Measurements from ENCODE around the gene TUB. TPM values are rescaled to one million over a fixed set of nuclear protein-coding genes. Genes with fewer than 3 reads are reported as not detected.

The TUB gene
- total RNA-seq, 1 donor, result 19.2 TPM

DNA sequence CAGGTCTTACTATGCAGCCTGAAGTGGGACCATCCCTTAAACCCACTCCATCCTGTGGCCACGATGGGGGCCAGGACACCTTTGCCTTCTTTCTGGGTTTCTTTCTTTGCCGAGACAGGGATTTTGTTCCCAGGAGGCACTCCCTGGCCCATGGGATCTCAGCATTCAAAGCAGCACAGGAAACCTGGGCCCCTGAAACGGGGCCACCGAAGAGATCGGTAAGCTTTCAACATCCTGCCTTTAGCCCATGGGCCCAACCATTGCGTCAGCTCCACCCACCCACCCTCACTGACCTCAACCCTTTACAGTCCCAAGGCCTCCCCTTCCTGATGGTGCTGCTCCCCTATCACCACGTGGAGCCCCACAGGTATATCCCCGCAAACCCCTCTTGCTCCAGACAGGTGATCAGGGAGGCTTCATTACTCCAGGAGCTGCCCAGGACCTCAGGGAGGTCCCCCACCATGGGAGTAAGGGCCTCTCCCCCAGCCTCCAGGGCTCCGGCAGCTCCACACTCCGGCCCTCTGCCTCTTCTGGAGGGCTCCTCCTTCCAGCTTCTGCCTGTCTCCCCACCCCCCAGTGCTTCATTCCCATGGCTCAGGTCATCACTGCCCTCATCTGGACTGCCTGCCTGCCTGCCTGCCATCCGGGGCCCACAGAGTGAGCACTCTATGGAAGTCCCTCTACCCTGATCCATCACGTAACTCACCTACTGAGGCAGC is 42.0 kb upstream of the TUB start:
- TF ChIP-seq, protein P1, sequence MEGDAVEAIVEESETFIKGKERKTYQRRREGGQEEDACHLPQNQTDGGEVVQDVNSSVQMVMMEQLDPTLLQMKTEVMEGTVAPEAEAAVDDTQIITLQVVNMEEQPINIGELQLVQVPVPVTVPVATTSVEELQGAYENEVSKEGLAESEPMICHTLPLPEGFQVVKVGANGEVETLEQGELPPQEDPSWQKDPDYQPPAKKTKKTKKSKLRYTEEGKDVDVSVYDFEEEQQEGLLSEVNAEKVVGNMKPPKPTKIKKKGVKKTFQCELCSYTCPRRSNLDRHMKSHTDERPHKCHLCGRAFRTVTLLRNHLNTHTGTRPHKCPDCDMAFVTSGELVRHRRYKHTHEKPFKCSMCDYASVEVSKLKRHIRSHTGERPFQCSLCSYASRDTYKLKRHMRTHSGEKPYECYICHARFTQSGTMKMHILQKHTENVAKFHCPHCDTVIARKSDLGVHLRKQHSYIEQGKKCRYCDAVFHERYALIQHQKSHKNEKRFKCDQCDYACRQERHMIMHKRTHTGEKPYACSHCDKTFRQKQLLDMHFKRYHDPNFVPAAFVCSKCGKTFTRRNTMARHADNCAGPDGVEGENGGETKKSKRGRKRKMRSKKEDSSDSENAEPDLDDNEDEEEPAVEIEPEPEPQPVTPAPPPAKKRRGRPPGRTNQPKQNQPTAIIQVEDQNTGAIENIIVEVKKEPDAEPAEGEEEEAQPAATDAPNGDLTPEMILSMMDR (IDR thresholded peaks at IDR 0.05; ENCODE audit: insufficient read depth, low read length), result no peak
- DNase-seq (ENCODE audit: low read depth), result no peak
- H3K4me3 ChIP-seq (ENCODE audit: low read depth, low read length), result no peak overlapping the region

DNA sequence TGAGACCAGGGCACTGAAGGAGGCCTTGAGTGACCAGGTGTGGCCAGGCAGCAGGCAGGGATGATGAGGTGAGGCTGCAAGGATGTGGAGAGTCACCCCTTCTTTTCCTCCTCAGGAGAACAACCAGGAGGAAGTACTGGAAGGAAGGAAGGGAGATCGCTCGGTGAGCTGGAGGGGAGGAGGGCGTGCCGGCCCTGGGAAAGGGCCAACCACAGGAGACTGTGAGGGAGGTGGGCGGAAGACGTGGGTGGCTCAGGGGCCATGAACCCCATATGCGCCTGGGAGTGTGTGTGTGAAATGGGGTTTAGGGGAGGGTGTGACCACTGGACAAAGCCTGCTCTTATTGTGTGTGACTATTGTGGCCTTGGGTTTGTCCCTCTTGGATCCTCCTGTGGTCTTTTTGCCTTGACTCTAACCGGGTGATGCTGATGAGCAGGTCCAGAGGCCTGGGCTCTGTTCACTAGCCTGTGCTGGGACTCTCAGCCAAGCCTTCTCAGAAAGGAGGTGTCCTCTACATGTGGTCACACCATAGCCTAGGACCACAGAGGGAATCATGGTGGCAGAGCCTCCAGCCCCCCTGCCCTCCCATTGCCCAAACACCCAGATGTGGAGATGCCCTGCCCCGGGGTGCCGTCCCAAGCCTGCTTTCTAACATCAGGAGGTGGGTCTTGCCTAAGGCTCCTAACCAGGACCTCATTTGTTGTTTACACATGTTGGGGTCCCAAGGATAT is 41.3 kb upstream of the TUB start:
- H3K4me3 ChIP-seq (ENCODE audit: low read depth, low read length), result no peak overlapping the region
- no peak for DNase-seq (ENCODE audit: low read depth)
- TF ChIP-seq, protein P1 (IDR thresholded peaks at IDR 0.05; ENCODE audit: insufficient read depth, low read length), result no peak

DNA sequence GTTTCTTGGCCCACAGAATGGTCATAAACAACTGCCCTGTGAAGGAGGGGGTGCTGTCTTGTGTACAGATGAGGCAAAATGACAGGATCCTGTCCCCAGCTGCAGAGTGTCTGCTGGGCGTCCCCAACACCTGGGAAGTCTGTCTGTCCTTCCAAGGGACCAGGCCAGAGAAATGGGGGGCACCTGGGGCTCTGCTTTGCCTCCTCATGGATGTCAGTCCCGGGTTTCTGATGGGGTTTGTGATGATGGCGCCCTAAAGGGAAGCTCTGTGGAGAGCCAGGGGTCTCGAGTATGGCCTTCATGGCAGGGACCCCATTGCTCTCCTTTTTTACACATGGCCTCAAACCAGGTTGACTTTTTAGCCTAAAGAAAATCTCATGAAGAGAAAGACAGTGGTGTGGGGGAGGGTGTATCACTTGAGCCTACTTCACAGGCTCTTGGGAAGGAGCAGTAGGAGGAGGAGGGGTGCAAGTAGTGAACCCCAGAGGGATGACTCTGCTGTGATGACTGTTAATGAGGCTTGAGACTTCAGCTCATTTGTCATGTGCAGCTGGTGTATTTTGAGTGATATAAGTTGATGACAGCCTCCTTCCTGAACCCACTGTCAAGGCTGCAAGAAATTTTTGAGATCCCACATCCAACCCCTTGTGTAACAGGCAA is 40.6 kb upstream of the TUB start:
- TF ChIP-seq, protein P1 (IDR thresholded peaks at IDR 0.05; ENCODE audit: insufficient read depth, low read length), result no peak
- DNase-seq (ENCODE audit: low read depth), result no peak
- no peak overlapping the region for H3K4me3 ChIP-seq (ENCODE audit: low read depth, low read length)

DNA sequence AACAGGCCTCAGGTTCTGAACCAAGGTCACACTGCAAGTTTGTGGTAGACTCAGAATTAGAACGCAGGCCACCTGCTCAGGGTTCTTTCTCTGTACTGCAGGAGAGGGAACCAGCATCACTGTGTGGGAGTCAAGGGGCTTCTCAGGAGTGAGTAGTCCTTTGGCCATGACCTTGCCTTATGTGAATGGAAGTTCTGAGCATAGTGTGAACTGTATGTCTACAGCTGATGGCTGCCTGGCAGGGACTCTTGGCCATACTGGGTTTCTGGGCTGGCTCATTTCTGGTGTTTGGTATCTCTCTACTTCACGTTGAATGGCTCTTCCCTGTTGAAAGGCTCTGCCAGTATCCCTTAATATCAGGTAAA is 40.1 kb upstream of the TUB start:
- H3K4me3 ChIP-seq (ENCODE audit: low read depth, low read length), result no peak overlapping the region
- no peak for DNase-seq (ENCODE audit: low read depth)
- TF ChIP-seq, protein P1 (IDR thresholded peaks at IDR 0.05; ENCODE audit: insufficient read depth, low read length), result no peak

DNA sequence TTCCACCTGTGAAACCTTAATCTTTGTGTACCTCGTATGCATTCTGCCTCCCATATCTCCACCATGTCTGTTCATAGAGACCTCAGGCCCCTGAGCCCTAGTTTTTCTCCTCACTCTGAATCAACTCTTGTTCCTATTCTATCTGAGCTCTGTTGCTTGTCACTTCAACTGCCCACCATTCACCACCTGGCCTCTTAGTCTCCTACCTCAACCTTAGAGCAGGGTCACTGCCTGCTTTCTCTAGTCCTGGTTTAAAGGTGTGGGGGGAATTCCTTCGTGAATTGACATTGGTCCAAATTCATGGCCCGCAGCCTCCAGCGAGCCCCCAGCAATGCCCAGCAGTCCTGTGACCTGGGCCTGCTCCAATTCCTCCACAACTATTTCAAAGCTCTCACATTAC is 39.4 kb upstream of the TUB start:
- no peak overlapping the region for H3K4me3 ChIP-seq (ENCODE audit: low read depth, low read length)
- DNase-seq (ENCODE audit: low read depth), result no peak
- TF ChIP-seq, protein P1 (IDR thresholded peaks at IDR 0.05; ENCODE audit: insufficient read depth, low read length), result no peak

DNA sequence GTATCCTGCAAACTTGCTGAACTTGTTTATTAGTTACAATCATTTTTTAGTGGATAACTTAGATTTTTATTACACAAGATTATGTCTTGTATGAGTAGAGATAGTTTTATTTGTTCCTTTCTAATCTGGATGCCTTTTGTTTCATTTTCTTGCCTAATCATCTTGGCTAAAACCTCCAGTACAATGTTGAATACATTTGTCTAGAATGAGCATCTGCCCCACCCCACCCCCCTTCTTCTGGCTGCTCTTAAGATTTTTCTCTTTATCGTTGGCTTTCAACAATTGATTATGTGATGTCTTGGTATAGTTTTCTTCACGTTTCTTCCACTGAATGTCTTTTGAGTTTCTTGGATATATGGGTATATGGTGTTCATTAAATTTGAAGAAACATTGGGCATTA is 37.3 kb upstream of the TUB start:
- TF ChIP-seq, protein P1 (IDR thresholded peaks at IDR 0.05; ENCODE audit: insufficient read depth, low read length), result no peak
- DNase-seq (ENCODE audit: low read depth), result peak; percentile 38
- H3K4me3 ChIP-seq (ENCODE audit: low read depth, low read length), result no peak overlapping the region

Measured in fibroblast of the aortic adventitia (primary cell).